GM21576 (cell line): ENCODE measurements around the gene DENND4A.
"Not testable (repeated sequence)": the region's sequence is repeated elsewhere in the genome, so short reads cannot be mapped to it uniquely, and the experiment has no call there.

Source experiments
- ATAC-seq: cut with Tn5 transposase; IDR thresholded peaks from one replicate; pipeline ENCODE4 v1.9.1; 2021; ENCODE audit warnings: mild to moderate bottlenecking, moderate library complexity; ENCODE audit not compliant: unreplicated experiment

DENND4A gene

DNA sequence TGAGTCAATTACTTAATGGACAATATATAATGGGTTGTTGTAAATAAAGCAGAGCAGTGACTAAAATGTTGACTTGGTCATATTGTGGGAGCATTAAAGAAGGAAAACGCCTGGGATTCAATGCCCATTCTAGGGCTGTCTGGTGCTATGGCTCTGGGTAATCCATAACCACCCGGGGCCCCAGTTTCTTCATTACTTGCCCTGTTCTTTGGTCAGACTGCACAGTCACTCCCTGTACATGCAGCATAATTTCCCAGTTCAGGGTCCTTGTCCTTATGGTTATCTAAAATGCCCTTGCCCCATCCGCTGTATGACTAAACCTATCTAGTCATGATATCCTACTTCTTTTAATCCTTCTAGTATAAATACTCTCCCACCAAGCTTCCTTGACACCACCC lies 27.5 kb upstream of the DENND4A start:
- ATAC-seq = no peak

DNA sequence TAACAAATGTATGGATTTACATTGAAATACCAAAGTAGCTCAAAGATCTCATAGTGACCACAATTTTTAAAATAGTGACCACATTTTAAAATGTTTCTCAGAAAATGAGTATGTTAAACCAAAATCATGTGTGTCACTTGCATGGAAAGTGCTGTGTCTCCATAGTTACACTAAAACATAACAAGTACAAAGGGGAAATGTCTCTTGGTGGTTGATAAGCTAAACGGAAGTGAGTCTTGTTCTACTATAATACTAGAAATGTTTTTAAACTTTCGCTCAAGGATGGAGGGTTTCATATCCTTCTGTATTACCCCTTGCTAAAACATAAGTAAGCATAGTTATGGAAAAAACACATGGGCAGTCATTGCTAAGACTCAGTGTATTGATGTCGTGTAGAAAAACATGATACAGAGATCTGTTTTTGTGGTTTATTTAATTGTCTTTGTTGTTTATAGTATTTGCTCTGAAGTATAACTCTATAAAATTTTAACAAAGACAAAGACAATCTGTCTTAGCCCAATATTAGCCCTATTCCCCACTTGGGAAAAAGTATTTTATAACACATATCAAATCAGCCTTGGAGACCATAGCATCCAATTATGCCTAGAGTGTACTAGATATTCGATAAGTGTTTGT lies 27.0 kb upstream of the DENND4A start:
- peak; percentile 55 for ATAC-seq

DNA sequence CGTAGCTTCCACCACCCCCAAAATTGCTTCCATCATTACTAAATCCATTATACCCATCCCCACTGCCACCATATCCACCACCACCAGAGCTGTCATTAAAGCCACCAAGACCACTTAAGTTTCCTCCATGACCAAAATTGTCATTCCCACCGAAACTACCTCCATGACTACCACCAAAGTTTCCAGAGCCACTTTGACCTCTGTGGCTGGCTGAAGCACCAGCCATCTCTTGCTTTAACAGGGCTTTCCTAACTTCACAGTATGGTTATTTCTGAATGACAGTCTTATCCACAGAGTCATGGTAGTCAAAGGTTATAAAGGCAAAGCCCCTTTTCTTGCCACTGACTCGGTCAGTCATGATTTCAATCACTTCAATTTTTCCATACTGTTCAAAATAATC lies 24.3 kb upstream of the DENND4A start:
- no peak for ATAC-seq

DNA sequence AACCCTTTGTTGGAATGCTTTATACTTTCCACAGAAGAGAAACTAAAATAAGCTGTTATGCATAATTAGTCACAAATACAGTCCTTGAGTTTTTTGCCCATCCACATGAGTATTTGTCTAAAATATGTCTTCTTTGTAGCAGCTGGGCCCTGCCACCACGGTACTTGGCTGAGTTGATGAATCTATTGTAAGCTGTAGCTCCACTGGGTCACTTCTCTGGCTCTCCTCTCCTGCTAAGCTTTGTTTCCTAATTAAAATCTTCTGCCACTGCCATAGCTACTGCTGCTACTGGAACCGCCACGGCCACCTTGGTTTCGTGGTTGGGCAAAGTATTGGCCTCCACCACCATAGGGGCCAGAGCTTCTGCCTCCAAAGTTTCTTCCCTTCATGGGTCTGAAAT lies 23.9 kb upstream of the DENND4A start:
- ATAC-seq = not testable (repeated sequence)

DNA sequence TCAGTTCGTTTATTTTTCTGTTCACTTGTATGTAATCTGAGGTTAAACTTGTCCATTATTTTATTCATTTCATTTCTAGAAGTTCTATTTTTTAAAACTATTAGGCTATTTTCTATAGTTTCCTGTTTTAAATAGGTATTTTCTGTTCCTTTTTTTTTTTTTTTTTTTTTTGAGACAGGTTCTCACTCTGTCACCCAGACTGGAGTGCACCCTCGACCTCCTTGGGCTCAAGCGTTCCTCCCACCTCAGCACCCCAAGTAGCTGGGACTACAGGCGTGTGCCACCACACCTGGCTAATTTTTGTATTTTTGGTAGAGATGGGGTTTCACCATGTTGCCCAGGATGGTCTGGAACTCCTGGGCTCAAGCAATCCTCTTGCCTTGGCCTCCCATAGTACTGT lies 22.2 kb upstream of the DENND4A start:
- not testable (repeated sequence) for ATAC-seq

DNA sequence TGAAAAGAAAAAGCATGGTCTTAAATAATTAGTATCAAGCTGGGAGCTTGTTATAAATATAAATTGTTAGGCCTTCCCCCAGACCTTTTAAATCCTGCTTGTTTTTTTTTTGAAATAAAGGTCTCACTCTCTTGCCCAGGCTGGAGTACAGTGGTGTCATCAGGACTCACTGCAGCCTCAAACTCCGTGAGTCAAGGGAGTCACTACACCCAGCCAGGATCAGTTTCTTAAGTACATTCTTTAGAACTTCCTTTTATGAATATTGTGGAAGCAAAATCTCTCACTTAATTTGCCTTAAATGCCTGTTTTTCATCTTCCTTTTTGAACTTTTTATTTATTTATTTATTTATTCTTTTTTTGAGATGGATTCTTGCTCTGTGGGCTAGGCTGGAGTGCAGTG lies 20.8 kb upstream of the DENND4A start:
- ATAC-seq = no peak

DNA sequence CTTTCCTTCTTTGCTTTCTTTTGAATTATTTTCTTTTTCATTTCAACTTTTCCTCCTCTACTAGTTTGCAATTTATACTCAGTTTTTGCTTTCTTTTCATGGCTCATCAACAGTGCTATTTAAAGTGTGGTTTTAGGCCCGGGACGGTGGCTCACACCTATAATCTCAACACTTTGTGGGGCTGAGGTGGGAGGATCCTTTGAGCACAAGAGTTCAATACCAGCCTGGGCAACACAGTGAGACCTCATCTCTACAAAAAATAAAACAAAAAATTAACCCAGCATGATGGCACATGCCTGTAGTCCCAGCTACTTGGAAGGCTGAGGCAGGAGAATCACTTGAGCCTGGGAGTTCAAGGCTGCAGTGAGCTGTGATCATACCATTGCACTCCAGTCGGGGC lies 20.4 kb upstream of the DENND4A start:
- no peak for ATAC-seq

DNA sequence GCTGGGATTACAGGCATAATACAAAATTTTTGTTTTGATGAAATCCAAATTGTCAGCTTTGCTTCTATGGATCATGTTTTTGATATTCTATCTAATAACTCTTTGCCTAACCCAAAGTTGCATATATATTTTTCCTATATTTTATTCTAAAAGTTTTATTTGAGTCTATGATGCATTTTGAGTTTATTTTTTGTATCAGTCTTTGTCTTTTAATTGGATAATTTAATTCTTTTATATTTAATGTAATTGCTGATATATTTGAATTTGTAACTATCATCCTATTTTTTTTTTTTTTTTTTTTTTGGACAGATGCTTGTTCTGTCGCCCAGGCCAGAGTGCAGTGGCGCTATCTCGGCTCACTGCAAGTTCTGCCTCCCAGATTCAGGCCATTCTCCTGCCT lies 19.7 kb upstream of the DENND4A start:
- ATAC-seq = no peak

DNA sequence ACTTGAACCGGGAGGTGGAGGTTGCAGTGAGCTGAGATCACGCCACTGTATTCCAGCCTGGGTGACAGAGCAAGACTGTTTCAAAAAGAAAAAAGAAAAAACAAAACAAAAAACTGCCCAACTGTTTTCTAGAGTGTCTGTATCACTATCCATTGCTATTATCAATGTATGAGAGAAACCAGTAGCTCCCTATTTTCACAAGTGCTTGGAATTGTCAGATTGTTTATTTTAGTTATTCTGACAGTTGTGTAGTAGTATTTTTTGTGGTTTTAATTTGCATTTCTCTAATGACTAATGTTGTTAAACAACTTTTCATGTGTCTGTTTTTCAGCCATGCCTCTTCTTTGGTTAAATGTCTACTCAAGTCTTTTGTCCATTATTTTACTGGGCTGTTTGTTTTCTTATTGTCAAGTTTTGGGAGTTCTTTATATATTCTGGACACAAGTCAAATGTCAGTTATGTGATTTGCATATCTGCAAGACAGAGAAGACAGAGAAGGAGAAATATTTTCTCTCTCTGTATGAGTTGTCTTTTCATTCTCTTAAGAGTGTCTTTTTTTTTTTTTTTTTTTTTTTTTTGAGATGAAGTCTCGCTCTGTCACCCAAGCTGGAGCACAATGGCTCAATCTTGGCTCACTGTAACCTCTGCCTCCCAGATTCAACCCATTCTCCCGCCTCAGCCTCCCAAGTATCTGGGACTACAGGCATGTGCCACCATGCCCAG lies 19.1 kb upstream of the DENND4A start:
- ATAC-seq = not testable (repeated sequence)

DNA sequence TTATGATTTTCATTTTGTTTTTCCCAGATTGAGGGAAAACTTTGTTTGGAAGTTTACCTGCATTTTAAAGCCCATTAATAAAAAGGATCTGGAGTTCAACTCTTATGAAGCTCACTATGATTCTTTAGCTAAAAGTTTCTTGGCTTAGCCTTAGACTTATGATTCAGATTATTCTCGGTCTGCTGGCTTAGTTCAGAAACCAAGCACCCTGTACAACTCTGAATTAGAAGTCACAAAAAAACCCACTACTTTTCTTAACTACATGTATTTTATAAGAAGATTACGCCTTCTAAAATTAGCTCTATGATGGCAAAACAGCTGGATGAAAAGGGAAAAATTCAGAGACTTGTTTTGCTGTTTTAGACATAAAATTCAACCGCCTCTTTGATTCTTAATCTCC lies 14.3 kb upstream of the DENND4A start:
- ATAC-seq = no peak

DNA sequence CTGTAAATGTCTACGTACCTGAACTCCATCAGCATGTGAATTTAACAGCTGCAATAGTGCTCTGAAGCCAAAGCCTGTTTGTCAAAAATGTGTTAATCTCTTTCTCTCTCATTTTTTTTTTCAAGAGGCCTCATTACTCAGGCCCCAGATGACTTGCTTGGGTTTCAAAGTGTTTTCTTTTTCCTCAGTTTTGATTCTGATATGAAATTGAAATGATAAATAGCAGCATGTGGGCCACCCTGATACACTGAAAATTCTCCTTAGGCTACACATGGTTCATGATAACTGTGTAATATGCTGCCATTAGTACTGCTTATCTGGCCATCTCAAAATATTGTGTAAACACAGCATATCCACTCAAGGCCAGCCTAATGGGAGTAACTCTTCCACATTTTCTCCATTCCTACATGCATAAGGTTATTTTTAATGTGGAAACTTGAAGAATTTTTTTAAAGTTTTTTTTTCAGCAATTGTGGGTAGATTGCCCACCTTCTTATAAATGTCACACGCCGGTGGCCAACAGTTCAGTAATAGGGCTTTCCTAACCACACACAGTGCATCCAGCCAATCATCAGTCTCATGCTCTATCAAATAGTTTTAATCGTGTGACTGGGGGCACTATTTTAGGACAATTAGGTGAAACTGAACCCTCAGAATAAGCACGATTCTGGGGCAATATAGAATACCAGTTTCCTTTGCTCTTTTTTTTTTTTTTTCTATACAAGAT lies 13.1 kb upstream of the DENND4A start:
- ATAC-seq = no peak

DNA sequence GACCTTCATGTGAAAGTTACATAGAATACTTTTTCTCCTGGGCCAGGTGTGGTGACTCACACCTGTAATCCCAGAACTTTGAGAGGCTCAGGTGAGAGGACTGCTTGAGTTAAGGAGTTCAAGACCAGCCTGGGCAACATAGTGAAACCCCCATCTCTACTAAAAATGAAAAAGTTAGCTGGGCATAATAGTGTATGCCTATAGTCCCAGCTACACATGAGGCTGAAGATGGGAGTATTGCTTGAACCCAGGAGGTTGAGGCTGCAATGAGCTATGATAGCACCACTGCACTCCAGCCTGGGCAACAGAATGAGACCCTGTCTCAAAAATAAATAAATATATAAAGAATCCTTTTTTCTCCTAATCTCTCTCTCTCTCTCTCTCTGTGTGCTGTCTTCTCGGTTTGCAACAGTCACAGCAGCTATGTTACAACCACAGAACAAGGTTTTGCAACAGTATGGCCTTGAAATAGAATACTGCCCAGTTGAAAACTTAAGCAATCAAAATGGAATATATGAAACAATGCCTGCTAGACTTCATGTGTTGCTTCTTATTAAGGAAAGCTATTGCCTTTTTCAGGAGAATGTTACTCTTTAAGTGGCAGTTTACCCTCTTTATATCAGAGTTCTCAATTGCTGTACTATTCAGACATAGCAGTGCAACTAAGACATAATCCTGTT lies 12.3 kb upstream of the DENND4A start:
- no peak for ATAC-seq

DNA sequence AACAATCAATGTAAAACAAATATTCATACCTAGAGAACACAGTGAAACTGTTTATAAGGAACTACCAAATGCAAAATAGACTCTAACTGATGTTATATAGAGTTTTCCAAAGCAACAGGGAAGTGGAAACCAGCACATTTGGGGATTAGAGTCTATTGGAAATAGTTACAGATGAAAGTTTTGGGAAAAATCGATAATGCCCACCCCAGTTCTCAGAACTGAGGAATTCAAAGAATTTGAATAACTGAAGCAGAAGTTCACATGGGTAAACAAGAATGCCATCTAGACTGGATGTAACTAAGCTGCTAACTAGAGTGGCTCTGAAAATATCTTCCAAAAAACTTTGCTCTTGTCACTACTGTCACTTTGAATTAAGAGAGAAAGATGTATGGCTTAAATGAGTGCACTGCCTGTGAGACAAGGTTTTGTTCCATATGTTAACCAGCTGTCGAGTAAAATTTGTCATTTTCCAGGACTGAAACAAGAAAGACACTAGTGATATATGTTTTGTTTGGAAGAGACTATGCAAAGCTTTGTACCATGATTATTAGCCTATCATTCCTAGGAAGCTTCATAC lies 9.2 kb upstream of the DENND4A start:
- ATAC-seq = no peak

DNA sequence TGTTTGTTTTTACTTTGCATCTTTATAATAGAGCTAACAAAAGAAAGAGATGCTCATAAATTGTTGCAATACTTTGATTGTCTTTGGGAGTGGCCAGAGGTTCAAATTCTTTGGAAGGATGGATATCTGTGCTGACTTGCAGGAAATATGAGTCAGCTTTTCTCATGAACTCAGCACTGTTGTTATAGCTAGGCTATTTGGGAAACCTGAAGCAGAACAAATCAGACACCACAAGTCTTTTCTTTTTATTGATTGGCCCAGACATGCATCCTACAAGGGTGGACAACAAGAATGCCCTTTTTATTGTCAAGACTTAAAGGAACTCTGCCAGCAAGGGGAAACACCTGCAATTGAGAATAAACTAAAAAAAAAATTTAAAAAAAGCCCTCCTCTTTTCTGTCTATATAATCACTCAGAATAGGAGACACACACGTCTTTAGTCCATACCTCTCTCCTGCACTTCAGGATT lies 4.6 kb upstream of the DENND4A start:
- ATAC-seq = no peak

DNA sequence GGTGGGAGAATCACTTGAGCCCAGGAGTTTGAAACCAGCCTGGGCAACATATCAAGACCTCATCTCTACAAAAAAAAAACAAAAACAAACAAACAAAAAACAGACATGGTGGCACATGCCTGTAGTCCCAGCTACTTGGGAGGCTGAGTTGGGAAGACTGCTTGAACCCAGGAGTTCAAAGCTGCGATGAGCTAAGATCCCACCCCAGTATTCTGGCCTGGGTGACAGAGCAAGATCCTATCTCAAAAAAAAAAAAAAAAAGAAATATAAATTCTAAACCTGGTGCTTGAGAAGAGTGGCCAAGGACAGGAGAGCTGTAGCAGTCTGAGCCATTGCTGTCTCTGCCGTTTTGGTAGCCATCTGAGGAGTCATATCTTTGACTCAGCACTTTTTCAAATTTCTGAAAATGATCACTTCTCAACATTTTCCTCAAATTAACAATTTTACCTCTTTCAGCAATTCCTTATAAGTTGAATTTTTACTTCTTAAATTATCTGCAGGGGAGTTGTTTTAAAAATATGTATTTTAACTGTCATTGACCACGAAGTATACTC lies 3.6 kb upstream of the DENND4A start:
- no peak for ATAC-seq

DNA sequence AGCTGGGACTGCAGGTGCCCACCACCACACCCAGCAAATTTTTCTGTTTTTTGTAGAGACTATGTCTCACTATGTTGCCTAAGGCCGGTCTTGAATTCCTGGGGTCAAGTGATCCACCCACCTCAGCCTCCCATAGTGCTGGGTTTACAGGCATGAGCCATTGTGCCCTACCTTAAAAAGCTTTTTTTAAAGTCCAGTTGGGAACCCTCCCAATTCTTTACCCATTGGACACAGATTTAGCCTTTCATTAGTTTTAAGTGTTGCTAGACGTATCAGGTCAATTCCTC lies 1.7 kb upstream of the DENND4A start:
- ATAC-seq = no peak

DNA sequence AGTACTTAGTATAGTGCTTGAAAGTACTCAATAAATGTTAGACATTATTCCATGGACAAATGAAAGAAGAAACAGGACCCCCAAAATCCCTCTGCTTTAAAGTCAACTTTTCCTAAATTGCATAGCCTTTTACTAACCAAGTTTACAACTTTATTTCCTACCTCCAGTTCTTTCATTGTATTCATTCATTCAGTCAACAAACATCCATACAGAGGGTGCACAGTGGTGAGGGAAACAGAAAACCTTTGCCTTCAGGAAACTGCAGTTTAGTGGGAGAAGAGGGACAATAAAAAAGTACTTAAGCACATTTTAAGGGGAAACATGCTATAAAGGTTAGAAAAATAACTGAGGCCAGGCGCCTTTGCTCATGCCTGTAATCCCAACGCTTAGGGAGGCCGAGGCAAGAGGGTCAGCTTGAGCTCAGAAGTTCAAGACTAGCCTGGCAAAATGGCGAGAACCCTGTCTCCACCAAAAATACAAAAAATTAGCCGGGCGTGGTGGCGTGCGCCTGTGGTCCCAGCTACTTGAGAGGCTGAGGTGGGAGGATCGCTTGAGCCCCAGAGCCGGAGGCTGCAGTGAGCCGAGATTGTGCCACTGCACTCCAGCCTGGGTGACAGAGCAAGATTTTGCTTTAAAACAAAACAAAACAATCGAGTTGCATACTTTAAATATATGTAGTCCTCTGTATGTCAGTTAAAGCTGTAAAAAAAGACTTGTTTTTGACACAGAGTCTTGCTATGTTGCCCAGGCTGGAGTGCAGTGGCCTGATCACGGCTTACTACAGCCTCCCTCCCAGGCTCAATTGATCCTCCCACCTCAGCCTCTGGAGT lies 1.1 kb upstream of the DENND4A start:
- no peak for ATAC-seq

DNA sequence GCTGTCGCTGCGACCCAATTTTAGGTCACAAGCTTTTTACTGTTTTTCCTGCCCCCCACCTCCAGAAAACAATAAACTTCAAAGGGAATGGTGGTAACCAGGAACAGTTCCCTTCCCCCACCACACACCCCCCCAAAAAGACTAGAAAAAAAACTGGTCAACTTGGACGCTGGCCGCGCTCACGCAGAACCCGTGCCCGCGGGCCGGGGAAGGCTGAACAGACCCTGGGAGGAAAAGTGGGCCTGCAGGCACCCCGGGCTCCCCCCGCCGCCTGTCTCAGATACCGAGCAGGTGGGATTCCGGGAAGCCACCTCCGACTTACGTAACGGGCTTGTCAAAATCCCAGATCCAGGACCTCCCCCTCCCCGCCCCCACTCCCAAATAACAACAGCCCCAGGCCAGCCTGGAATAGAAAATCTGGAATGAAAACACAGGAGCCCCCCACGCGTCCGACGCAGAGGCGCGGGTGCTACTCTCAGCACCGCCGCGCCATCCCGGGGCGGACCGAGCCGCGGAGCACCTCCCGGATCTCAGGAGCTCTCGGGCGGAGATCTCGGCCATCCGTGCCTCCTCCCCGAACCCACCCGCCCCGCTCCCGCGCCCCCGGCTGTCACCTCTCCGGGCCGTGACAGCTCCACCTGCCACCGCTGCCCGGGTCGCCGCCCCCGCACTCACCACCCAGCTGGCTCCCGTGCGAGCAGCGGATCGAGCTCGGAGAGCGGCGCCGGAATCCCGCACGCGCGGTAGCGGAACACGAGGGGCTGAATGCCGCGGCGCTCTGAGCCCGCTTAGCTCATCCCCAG lies 557 bp downstream of the DENND4A start:
- peak; percentile 30 for ATAC-seq

DNA sequence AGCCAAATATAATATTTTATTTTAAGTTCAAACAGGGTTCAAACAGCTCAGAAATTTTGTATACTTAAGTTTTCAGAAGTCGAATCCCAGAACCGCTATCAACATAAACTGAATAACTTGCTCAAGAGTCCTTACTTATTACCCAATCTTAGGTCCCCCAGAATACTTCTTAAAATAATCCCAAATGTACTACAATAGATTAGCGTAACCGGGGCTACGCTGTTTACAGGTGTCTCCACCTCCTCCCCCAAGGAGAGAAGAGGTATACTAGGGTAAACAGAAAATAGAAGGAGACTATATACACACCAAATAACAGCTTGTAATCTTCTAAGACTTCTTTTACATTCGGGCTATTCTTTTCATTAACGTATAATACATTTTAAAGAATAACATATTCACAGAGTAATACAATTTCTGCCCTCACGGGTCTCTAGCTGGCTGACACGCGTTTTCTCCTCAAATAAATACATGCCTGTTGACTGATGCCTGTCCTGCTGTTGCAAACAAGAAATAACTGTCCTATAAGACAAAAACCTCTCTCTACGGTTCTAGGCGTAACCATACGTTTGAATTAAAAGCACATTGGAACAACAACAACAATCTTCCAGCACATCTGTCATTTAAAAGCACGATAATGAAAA lies 1.3 kb downstream of the DENND4A start:
- no peak for ATAC-seq
